Keratinocyte (primary cell): Measurements from ENCODE around the gene HELZ2. TPM values are rescaled to one million over a fixed set of nuclear protein-coding genes. Genes with fewer than 3 reads are reported as not detected.

Experiments used
- DNase-seq: peaks from one replicate; pipeline ENCODE4 v3.0.0-alpha.2; 2011; ENCODE audit warnings: low read depth, missing footprints, low spot score
- FAIRE-seq: peaks from 2 replicates; lab custom pipeline; 2011; peaks lifted over from hg19 to GRCh38; lab: Jason Lieb, UNC
- H2AFZ ChIP-seq: 2 replicates; pipeline ENCODE4 v1.6.0; 2012; ENCODE audit warnings: low read length, control low read depth, inconsistent platforms; ENCODE audit not compliant: control insufficient read depth
- H3K27ac ChIP-seq: 2 replicates; pipeline ENCODE4 v1.5.1; 2011; ENCODE audit warnings: low read length; ENCODE audit not compliant: control insufficient read depth, insufficient read depth
- H3K27me3 ChIP-seq: 3 replicates; pipeline ENCODE4 v1.6.0; 2011; ENCODE audit warnings: low read length; ENCODE audit not compliant: control insufficient read depth, insufficient read depth; ENCODE audit errors: extremely low read depth
- H3K36me3 ChIP-seq, 2 experiments: 2 replicates in 1 of 2; 3 replicates in 1 of 2; pipeline ENCODE4 v1.5.1; 2011; ENCODE audit warnings: low read length in 2 of 2, mild to moderate bottlenecking in 1 of 2; ENCODE audit not compliant: control insufficient read depth in 2 of 2, insufficient read depth in 2 of 2; ENCODE audit errors: extremely low read depth in 1 of 2
- H3K4me1 ChIP-seq: 3 replicates; pipeline ENCODE4 v1.5.1; 2011; ENCODE audit warnings: low read length; ENCODE audit not compliant: control insufficient read depth, insufficient read depth; ENCODE audit errors: extremely low read depth
- H3K4me2 ChIP-seq: 3 replicates; pipeline ENCODE4 v1.6.0; 2011; ENCODE audit warnings: low read depth, low read length; ENCODE audit not compliant: control insufficient read depth, insufficient read depth; ENCODE audit errors: extremely low read depth
- H3K4me3 ChIP-seq, 3 experiments: fragments of 200-600 bp in 1 of 3; sonication (generic) in 1 of 3; 2 replicates in 2 of 3; 3 replicates in 1 of 3; pipeline ENCODE4 v1.5.1; 2011 to 2016; ENCODE audit warnings: low read length in 3 of 3, mild to moderate bottlenecking in 3 of 3, control low read depth in 2 of 3, inconsistent platforms in 1 of 3, low read depth in 1 of 3, mixed read lengths in 1 of 3, mixed run types in 1 of 3, moderate library complexity in 1 of 3; ENCODE audit not compliant: control insufficient read depth in 2 of 3, insufficient read depth in 2 of 3; ENCODE audit errors: extremely low read depth in 1 of 3
- H3K79me2 ChIP-seq: 2 replicates; pipeline ENCODE4 v1.6.0; 2012; ENCODE audit warnings: low read length; ENCODE audit not compliant: control insufficient read depth, insufficient read depth
- H3K9ac ChIP-seq: 3 replicates; pipeline ENCODE4 v1.6.0; 2011; ENCODE audit warnings: low read length; ENCODE audit not compliant: control insufficient read depth, insufficient read depth; ENCODE audit errors: extremely low read depth
- H3K9me1 ChIP-seq: 3 replicates; pipeline ENCODE4 v1.6.0; 2011; ENCODE audit warnings: low read length; ENCODE audit not compliant: control insufficient read depth, insufficient read depth; ENCODE audit errors: extremely low read depth
- H3K9me3 ChIP-seq: 2 replicates; pipeline ENCODE4 v1.5.1; 2012; ENCODE audit warnings: low read depth, low read length; ENCODE audit not compliant: control insufficient read depth
- H4K20me1 ChIP-seq: 3 replicates; pipeline ENCODE4 v1.6.0; 2011; ENCODE audit warnings: low read length; ENCODE audit not compliant: control insufficient read depth, insufficient read depth; ENCODE audit errors: extremely low read depth
- EZH2 ChIP-seq: IDR thresholded peaks from one replicate; pipeline ENCODE4 v1.6.1; 2012; ENCODE audit warnings: inconsistent platforms, mild to moderate bottlenecking, low read length, moderate library complexity
- dilution Hi-C: fragments of 300-500 bp; cut with MboI; formaldehyde crosslinking; loops from one replicate; pipeline ENCODE4 v1.7.0; 2020; ENCODE audit warnings: low sequenced_read_pairs; ENCODE audit not compliant: extremely low pct_ligation_motif_present
- polyA plus RNA-seq, 5 experiments: library from polyadenylated mRNA; depleted of rRNA in 3 of 5; stranded (reverse) in 3 of 5; stranded (forward) in 1 of 5; unstranded in 1 of 5; fragments of >200 nt; gene quantifications; 1 replicate in 1 of 5; 2 replicates in 3 of 5; 3 replicates in 1 of 5; pipeline versions ENCODE4 v1.2.1 to v1.2.3, GENCODE V29; 2011 to 2012; ENCODE audit warnings: missing spikeins in 2 of 5, low read depth in 1 of 5, low replicate concordance in 1 of 5
- TF ChIP-seq, protein P1 (sequence below), 3 experiments: IDR thresholded peaks in 1 of 3; conservative IDR thresholded peaks in 1 of 3; optimal IDR thresholded peaks in 1 of 3; 2 replicates in 2 of 3; 3 replicates in 1 of 3; pipeline versions ENCODE3 to v1.5.1; 2011; ENCODE audit warnings: low read length in 3 of 3, mild to moderate bottlenecking in 3 of 3, moderate library complexity in 2 of 3, control low read depth in 1 of 3, inconsistent platforms in 1 of 3; ENCODE audit not compliant: insufficient read depth in 2 of 3; ENCODE audit errors: extremely low read depth in 1 of 3

The HELZ2 gene
- polyA plus RNA-seq, 1 donor (not counting 4 experiments of a cell fraction or from before 2014, with no cell fraction given) = 14.8 TPM

DNA sequence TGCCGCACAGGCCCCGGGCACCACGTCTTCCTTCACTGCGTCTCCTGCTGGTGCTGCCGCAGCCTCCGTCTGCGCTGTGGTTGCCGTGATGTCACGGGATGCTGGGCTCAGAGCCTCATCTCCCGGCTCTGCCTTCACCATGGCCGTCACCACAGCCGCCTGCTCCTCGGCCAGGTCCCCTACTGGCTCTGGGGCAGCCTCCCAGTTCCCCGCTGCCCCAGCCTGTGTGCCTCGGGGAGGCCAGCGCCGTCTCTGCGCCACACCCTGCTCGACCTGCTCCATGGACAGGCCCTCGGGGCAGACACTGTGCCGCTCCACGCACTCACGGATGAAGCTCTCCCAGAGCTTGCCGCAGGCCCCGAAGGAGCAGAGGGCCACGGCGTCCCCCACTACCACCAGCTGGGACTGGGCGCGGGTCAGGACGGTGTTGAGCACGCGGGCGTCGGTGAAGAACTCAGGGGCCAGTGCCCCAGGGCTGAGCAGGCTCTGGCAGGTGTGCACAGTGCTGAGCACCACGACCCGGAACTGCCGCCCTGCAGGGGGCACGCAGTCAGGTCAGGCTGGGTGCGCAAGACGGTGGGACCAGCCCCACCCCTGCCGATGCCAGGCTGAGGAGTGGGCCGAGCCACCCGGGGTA is 8.2 kb downstream of the HELZ2 start:
- Histone ChIP-seq H3K9ac (no peak overlapping the region), H3K9me1 (no peaks in the 10 kb centered on the region), H3K4me1 (no peaks in the 10 kb centered on the region), H3K4me3 (no peak overlapping the region), H3K27me3 (no peaks in the 10 kb centered on the region), H2AFZ (no peak overlapping the region), H4K20me1 (peaks cover 8% of the 10 kb centered on the region), H3K9me3 (no peaks in the 10 kb centered on the region), H3K27ac (no peak overlapping the region), H3K79me2 (peaks cover 12% of the 10 kb centered on the region), H3K36me3 (peaks cover 14 to 46% of the 10 kb centered on the region in 2 experiments), H3K4me2 (no peak overlapping the region)
- no peak for TF ChIP-seq EZH2
- TF ChIP-seq, protein P1, sequence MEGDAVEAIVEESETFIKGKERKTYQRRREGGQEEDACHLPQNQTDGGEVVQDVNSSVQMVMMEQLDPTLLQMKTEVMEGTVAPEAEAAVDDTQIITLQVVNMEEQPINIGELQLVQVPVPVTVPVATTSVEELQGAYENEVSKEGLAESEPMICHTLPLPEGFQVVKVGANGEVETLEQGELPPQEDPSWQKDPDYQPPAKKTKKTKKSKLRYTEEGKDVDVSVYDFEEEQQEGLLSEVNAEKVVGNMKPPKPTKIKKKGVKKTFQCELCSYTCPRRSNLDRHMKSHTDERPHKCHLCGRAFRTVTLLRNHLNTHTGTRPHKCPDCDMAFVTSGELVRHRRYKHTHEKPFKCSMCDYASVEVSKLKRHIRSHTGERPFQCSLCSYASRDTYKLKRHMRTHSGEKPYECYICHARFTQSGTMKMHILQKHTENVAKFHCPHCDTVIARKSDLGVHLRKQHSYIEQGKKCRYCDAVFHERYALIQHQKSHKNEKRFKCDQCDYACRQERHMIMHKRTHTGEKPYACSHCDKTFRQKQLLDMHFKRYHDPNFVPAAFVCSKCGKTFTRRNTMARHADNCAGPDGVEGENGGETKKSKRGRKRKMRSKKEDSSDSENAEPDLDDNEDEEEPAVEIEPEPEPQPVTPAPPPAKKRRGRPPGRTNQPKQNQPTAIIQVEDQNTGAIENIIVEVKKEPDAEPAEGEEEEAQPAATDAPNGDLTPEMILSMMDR (optimal IDR thresholded peaks at IDR 0.05 in 1 of 3, IDR thresholded peaks at IDR 0.05 in 1 of 3, conservative IDR thresholded peaks at IDR 0.05 in 1 of 3; ENCODE audit: extremely low read depth in 1 of 3, insufficient read depth in 2 of 3, low read length in 3 of 3) = no peak
- dilution Hi-C loops = no loop called here
- DNase-seq (no peak), FAIRE-seq (no peak)

DNA sequence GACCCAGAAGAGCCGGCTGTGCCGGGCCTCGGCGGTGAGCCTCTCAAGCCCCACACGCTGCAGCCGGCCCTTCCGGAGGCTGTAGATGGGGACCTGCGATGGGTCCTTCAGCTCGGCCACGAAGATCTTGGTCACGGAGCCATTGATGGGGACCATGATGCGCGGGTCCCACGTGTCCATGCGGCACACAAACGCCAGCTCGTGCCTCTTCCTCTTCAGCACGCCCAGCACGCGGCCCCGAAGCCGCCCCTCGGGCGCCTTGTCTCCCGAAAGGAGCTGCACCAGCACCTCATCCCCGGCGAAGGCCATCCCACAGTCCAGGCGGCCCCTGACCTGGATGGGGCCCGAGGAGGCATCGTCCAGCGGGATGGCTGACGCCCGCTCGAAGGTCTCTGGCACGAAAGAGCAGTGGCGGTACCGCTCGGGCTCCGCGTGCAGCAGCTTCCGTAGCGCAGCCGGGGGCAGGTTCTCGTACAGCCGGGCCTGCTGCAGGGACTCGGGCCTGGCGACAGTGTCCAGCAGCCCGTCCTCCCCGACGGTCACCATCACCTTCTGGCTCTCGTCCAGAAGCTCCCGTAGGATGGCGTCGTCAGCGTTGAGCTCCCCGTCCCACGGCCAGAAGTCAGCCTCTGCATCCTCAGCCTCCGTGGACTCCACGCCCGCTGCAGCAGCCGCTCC is 8.9 kb downstream of the HELZ2 start:
- H3K4me1 ChIP-seq = no peaks in the 10 kb centered on the region
- dilution Hi-C loops = no loop called here
- TF ChIP-seq, protein P1 (optimal IDR thresholded peaks at IDR 0.05 in 1 of 3, IDR thresholded peaks at IDR 0.05 in 1 of 3, conservative IDR thresholded peaks at IDR 0.05 in 1 of 3; ENCODE audit: extremely low read depth in 1 of 3, insufficient read depth in 2 of 3, low read length in 3 of 3) = no peak
- TF ChIP-seq EZH2 = no peak
- no peak overlapping the region for H2AFZ ChIP-seq
- peaks cover 20 to 52% of the 10 kb centered on the region in 2 experiments for H3K36me3 ChIP-seq
- H3K9me1 ChIP-seq = no peaks in the 10 kb centered on the region
- H3K27ac ChIP-seq = no peak overlapping the region
- H3K27me3 ChIP-seq = no peaks in the 10 kb centered on the region
- H3K4me3 ChIP-seq = no peak overlapping the region
- H3K4me2 ChIP-seq = no peak overlapping the region
- H3K9ac ChIP-seq = no peak overlapping the region
- H3K79me2 ChIP-seq = peaks cover 12% of the 10 kb centered on the region
- DNase-seq (no peak), FAIRE-seq (no peak)
- H4K20me1 ChIP-seq = peaks cover 8% of the 10 kb centered on the region
- H3K9me3 ChIP-seq = no peaks in the 10 kb centered on the region
